GM21723 (cell line): ENCODE data around the gene ATAD3C.

Experiments used
- ATAC-seq: cut with Tn5 transposase; IDR thresholded peaks from one replicate; pipeline ENCODE4 v1.9.1; 2021; ENCODE audit warnings: mild to moderate bottlenecking, moderate library complexity; ENCODE audit not compliant: unreplicated experiment

The ATAD3C gene

GRCh38 chr1:1430114-1430982, 19.1 kb upstream of the ATAD3C start:
- no peak for ATAC-seq

DNA sequence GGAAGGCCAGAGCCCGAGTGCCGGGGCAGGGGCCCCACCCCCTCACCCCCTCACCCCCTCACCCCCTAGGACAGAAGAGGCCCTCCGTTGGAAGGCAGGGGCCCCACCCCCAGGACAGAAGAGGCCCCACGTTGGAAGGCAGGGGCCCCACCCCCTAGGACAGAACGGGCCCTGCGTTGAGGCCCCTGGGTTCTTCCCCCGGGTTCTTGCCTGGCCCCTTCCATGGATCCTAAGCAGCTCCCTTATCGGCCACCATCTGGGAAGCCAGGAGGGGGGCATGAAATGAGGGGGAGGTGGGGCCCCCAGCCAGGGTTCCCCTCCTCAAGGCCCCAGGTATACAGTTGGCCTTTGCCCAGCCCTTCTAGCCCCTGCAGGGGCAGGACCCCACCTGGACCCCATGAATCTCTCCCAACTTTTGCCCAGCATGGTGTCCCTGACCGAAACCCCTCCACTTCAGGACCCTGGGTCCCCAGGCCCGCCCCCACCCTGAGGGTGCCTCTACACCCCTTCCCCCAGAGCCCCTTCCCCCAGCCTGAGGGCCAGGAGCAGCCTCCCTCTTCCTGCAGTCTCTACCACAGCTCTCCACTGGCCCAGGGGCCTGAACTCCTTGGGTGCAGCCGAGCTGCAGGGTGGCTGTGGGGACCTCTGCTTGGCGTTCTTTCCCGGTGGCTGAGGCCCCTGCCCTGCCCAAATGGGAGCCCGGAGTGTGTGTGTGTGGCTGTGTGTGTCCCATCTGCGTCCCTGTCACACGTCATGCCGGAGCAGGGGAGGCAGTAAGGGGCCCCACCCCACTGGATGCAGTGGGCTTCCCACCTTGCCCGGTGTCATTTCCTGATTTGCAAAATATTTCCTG, 18.3 kb upstream of the ATAD3C start:
- ATAC-seq, result no peak

- no peak for ATAC-seq
Observed at GRCh38 chr1:1431845-1432273, 17.6 kb upstream of the ATAD3C start.

DNA sequence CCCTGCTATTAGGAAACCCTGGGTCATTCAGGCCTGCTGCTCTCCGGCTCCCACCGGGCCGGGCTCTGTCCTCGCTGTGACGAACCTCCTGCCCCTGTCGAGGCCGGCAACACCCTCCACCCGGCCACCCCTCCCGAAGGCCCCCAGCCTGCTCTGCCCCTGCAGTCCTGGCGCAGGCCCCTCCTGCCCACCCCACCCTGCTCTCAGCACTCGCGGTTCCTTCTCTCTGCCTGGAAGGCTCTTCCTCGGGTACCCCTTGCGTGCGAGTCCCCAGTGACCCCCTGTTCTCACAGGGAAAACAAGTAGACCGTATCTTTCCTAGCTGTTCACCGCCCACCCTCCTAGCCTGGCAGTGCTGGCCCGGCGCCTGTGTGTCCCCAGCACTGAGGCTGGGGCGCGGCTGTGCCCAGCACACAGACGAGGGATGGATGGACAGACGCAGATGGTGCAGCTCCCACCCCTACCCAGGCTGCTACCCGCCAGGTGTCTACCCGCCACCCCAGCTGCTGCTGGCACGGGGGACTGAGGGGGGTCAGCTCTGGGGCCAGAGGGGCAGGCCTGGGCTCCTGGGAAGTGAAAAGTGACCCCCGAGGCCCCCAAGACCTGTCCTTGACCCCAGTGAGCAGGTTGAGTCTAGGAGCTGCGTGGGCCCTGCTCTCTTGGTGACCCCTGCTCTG, 17.1 kb upstream of the ATAD3C start:
- no peak for ATAC-seq

GRCh38 chr1:1432951-1433803, 16.3 kb upstream of the ATAD3C start:
- no peak for ATAC-seq

DNA sequence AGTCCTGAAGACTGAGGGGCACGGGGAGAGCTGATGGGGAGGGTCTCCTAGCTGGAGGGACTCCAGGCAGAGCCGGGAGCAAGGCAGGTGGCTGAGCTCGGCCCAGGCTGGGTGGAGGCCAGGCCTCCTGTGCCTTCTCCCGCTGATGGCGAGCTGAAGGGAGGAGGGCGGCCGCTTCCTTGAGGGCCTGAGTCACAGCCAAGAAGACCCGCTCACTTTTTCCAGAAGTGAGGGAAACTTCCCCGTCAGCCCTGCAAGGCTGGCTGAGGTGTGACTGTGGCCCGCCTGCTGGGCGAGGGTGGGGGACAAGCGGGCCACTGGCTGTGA, 15.7 kb upstream of the ATAD3C start:
- ATAC-seq, result no peak

- no peak for ATAC-seq
Observed at GRCh38 chr1:1434131-1434823, 15.2 kb upstream of the ATAD3C start.

- ATAC-seq, result no peak
Observed at GRCh38 chr1:1434824-1435105, 14.7 kb upstream of the ATAD3C start.

- ATAC-seq, result no peak
Observed at GRCh38 chr1:1435106-1435903, 14.2 kb upstream of the ATAD3C start, which contains the start of gene VWA1. Gene VWA1, plus strand, starts transcription at chr1:1435690. Its CDS starts 59 bp downstream, at chr1:1435749.

DNA sequence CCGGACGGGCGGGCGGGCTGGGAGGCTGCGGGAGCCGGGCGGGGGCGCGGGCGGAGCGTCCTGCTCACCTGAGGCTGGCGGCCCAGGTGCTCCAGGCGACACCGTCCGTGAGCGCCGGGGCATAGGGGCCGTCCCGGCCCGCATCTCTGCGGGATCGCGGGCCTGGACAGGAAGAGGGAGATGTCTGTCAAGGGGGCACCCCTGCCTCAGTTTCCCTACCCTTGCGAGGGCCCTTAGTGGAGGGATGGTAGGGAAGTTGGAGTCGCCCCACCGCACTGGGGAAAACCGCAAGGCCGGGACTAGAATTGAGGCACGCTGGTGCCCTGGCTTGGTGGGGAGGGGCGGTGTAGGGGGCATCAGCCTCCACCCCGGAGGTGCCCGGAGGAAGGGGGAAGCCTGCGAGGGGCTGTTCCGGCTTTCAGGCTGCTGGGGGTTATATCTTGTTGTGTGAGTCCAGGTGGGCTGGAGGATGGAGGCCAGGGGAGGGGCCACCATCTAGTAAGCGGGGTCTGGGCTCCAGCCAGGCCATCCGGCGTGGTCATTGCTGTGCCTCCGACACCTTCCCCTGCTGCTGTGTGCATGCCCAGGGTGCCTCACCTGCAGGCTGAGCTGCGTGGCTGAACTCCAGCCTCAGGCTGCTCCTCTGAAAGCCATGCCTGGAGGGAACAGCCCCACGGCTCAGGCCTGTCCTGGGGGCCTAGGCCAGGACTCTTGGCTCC, 13.4 kb upstream of the ATAD3C start:
- ATAC-seq, result no peak

GRCh38 chr1:1436630-1437032, 12.9 kb upstream of the ATAD3C start:
- no peak for ATAC-seq

DNA sequence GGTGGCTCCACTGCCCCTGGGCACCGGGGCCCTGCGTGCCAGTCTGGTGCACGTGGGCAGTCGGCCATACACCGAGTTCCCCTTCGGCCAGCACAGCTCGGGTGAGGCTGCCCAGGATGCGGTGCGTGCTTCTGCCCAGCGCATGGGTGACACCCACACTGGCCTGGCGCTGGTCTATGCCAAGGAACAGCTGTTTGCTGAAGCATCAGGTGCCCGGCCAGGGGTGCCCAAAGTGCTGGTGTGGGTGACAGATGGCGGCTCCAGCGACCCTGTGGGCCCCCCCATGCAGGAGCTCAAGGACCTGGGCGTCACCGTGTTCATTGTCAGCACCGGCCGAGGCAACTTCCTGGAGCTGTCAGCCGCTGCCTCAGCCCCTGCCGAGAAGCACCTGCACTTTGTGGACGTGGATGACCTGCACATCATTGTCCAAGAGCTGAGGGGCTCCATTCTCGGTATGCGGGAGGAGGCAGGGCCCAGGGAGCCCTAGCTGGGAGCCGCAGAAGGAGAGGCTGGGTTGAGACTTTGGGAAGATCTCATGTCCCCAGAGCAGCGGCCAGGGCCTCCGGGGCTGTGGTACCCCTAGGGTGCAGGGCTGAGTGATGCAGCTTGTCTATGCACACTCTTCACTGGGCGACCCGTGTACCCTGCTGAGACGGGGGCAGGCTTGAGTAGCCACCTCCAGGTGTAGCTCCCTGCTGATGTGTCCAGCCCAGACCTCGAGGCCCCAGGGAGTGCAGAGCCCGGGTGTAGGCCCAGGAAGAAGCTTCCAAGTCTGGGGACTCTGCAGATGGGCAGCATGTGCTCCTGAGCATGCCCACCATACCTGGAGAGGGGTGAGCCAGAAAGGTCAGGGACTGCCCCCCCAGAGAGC, 12.2 kb upstream of the ATAD3C start:
- no peak for ATAC-seq

DNA sequence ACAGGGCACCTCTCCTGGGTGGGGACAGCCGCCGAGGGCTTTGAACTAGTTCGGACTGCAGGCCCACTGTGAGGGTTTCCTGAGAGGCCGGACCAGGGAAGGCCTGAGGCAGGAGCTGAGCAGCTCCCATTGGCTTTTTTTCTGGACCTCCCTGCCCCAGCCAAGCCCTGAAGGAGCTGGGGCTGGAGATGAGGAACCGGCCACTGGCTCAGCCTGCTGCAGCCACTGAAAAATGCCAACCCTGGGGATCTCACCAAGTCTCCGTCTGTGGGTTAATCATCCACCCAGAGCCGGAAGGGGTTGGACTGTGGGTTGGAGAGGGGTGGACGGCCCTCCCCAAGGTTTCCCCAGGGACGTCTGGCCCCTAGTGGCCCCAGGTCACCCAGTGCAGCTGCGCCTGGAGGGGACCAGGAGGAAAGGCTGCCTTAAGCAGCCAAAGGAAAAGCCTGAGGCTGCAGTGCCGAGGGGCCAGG, 11.5 kb upstream of the ATAD3C start:
- ATAC-seq, result no peak

DNA sequence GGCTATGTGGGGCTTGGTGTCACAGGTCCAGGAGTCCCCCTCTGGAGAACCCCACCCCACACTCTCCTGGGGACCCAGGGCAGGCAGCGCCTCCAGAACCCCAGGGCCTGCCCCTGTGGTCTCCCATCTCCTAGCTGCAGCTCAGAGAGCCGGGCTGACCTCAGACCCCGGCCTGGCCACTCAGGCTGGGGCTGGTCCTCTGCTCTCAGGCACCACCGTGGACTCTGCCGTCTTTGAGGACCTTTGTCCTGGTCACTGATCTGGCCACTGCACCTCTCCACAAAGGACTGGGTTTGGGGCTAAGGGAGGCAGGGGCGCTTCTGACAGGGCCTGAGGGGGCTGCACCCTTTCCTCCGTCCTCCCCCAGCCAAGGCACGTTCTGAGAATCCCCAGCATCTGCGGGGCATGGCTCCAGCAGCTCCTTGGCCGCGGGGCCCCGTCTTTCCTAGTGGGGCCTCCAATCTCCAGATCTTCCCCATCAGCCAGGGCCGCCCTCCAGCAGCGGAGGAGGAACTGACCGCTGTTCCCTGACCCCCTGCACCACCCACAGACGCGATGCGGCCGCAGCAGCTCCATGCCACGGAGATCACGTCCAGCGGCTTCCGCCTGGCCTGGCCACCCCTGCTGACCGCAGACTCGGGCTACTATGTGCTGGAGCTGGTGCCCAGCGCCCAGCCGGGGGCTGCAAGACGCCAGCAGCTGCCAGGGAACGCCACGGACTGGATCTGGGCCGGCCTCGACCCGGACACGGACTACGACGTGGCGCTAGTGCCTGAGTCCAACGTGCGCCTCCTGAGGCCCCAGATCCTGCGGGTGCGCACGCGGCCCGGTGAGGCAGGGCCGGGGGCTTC, 10.7 kb upstream of the ATAD3C start:
- ATAC-seq, result no peak

DNA sequence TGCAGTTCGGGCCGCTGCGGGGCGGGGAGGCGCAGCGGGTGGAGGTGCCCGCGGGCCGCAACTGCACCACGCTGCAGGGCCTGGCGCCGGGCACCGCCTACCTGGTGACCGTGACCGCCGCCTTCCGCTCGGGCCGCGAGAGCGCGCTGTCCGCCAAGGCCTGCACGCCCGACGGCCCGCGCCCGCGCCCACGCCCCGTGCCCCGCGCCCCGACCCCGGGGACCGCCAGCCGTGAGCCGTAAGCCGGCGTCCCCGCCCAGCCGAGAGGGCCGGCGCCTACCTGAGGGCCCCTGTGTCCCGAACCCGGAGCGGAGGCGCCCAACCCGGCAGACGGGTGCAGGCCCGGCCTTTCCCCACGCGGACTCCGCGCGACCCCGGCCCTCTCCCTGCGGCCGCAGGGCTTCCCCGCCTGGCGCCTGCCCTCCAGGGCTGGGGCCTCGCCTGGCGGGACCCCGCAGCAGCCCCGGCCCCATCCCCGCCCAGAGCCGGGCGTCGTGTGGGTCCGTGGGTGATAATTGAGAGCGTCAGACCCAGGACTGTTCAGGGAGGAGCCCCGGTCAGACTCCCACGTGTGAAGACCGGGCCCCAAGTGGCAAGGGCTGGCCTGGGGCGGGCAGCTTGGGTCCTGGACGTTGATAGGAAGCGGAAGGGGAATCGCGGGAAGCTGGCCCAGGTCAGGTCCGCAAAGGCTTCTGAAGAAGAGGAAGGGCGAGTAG, 9.8 kb upstream of the ATAD3C start:
- ATAC-seq, result no peak
